ENCODE results near the gene PTCH2.

DNA sequence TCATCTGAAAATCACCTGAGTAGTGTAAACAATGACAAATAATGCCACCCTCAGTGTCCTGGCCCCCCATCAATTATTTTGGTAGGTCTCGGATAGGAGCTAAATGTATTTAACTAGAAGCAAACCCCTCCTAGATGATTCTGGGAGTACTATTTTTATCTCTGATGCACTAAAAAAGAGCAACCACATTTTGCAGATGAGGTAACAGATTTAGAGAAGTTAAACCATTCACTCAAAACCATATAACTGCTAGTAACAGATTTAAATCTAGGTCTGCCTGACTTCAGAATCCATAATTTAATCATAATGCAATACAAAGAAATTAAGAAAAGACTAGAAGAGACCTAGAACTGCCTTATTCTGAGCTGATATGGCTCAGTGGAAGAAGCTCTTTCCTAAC is 17.3 kb upstream of the PTCH2 start:
- TF ChIP-seq CTCF (IDR thresholded peaks at IDR 0.05) (no peak), POLR2A (IDR thresholded peaks at IDR 0.05) (no peak)
